T1000 (cell line): Measurements from ENCODE around the gene LAMP1.
"Not testable (repeated sequence)": the region's sequence is repeated elsewhere in the genome, so short reads cannot be mapped to it uniquely, and the experiment has no call there.

Experiments used
- DNase-seq: peaks from one replicate; lab custom pipeline; 2025; ENCODE audit warnings: mixed read lengths; lab: John Stamatoyannopoulos, UW

LAMP1 gene, protein sequence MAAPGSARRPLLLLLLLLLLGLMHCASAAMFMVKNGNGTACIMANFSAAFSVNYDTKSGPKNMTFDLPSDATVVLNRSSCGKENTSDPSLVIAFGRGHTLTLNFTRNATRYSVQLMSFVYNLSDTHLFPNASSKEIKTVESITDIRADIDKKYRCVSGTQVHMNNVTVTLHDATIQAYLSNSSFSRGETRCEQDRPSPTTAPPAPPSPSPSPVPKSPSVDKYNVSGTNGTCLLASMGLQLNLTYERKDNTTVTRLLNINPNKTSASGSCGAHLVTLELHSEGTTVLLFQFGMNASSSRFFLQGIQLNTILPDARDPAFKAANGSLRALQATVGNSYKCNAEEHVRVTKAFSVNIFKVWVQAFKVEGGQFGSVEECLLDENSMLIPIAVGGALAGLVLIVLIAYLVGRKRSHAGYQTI

DNA sequence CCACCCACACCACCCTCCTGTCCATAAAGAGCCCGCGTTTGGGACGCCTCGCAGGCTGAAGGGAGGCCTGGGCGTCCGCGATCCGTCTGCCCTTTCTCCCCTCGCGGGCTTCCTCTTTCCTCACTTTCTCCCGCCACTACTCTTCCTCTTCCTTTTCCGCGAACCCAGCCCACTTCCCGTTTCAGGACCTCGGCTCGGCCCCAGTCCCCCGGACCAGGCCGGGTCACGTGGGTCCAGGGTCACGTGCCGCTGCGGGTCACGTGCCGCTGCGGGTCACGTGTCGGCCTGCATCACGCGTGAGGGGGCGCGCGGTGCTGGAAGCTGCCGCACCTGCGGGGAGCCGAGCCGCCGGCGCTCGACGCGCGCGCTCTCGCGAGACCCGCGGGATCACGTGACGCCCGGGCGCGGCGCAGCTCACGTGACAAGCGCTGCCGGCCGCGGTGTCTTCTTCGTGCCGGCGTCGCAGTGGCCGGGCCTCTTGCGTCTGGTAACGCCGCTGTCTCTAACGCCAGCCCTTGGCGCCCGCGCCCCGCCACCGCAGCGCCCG is at the start of gene LAMP1:
TSS of gene LAMP1 (plus strand) at position 417 of the 547 bp plus-strand sequence. CDS start 196 bp downstream, outside the sequence.
- DNase-seq, result peak; percentile 100

DNA sequence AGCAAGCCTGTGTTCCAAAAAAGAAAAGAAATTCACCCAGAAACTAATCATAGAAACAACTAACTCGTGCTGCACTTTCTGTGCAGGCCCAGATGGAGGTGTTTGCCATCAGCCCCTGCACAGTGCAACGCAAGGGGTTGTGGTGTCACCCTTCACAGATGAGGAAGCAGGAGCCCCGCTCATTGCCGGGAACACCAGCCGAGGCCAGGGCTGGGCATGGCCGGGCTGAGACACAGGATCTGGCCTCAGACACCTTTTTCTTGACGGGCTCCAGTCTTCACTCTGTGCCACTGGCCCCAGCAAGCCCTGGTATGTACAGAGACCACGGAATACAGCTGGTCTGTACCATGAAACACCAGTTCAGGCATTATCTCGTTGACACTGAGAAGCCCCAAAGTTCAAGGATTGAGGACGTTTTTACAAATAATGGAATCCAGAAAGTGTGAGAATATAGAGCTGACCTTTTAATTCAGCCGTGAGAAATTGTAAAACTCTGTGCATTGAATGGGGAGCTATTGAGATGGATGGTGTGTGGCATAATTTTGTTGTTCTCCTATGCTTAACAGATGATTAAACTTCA is 44.4 kb upstream of the LAMP1 start:
- no peak for DNase-seq

DNA sequence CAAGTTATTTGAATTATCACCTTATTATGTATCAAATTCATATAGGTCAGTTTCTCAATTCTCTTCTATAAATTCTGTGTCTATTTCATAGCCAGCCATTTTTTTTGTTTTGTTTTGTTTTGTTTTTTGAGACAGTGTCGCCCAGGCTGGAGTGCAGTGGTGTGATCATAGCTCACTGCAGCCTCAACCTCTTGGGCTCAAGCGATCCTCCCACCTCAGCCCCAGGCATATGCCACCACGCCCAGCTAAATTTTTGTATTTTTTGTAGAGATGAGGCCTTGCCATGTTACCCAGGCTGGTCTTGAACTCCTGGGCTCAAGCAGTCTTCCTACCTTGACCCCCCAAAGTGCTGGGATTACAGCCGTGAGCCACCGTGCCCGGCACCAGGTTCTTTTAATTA is 39.1 kb upstream of the LAMP1 start:
- not testable (repeated sequence) for DNase-seq

GRCh38 chr13:113258321-113259054 is 38.6 kb upstream of the LAMP1 start:
- no peak for DNase-seq

GRCh38 chr13:113260996-113261395 is 36.0 kb upstream of the LAMP1 start:
- no peak for DNase-seq

- DNase-seq, result not testable (repeated sequence)
Observed at GRCh38 chr13:113263016-113263415, 34.0 kb upstream of the LAMP1 start.

DNA sequence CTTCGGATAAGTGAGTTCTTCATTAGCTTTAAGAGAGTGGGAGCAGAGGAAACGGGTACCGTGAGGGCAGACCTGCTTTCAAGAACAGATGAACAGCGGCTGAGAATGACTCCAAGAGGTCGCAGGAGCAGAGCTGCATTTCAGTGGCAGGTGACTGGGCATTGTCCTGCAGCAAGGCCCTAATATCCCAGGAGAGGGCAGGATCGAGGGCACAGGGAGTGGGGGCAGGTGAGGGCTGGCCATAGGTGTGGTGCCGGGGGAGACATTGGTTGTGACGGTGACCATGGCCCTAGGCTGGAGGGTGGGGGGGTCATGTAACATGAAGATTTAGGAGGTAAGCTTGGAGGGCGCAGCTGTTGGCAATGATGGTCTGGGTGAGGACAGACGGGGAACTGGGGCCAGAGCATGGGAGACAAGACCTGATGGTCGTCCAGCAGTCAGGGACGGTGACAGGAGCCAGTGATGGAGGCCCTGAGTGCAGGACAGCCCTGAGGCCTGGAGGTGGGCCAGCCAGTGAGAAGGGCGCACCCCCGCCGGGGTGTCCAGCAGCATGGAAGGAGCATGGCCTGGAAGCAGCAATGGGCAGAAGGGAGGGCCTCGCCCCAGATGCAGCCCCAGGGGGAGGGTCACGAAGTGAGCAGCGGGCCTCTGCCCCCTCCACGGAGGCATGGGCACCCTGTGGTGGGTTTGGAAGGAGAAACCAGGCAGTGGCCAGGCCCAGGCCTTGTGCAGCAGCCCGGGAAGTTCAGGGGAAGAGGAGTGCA is 29.2 kb upstream of the LAMP1 start:
- DNase-seq, result no peak

DNA sequence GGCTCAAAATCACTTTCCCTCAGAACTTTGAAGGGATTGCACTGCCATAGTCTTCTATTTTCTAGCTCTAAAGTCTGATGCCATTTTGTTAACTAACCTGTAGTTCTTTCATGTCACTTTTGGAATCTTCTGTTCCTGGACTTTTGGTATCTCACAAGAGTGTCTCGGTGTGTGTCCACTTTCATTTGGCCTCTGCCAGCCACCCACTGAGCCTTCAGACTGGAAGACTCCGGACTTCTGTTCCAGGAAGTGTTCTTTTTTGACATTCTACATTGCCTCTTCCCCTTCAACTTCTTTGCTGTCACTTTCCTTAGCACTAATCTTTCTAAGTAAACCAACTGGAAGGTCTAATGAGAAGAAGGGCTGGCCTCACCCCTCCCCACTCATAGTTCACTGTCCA is 25.0 kb upstream of the LAMP1 start:
- DNase-seq, result no peak

DNA sequence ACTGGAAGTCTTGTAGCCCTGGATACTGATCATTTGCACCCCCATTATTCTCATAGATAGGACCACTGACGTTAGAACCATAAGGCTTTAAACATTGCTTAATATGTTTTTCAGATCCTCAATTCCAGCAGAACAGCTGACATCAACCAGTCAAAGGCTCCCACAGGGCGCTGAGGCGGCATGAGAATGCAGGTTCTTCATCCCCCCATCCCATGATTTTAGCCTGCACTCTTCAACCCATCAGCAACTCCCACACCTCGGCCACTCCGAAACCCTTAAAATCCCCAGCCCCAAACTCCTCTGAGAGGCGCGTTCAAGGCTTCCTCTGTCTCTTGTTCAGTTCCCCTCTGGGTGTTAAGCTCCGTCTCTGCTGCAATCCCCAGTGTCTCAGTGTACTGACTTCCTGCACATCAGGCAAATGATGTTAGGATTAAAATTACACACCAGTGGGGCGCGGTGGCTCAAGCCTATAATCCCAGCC is 24.3 kb upstream of the LAMP1 start:
- DNase-seq, result no peak

GRCh38 chr13:113273321-113273720 is 23.7 kb upstream of the LAMP1 start:
- no peak for DNase-seq

DNA sequence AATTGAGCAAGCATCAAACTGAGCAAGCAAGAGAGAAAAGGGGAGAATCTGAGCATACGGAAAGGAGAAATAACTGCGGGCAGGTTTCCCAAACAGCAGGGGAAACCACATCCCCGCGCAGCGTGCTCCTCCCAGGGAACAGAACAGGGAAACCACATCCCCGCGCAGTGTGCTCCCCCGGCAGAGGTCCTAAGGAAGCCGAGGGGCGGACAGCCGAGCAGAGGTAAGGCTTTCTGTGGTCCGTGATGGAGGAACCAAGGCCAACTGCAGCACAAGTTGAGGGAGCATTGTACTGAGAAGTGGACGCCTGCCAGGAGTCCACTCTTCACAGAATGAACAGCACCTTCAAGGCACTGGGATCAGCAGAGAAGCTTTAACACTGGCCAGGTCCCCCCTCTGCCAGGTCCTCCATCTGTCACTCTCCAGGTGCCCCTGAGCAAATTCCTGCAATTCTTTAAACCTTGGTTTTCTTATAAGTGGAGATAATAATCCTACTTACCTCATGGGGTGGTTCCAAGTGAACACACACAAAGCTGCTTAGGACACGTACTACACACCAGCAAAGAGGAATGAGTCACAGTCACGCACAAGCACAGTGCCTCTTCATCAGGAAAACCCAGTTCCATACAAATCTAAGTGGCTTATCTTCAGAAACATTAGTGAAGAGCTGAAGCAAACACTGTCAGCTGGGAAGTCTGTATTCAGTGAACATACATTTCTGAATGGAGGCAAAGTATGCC is 23.0 kb upstream of the LAMP1 start:
- no peak for DNase-seq

DNA sequence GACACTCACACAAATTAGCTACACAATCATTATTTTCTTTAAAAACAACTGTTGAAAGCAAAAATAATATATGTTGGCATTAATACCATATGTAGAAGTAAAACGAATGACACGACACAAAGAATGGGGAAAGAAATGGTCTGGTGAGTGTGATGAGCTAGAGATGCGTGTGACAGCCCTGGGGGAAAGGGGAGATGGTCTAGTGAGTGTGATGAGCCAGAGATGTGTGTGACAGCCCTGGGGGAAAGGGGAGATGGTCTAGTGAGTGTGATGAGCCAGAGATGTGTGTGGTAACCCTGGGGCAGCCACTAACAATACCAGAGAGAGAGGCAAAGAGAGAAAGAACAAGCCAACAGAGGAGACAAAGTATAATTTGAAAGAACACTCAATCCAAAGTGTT is 22.3 kb upstream of the LAMP1 start:
- no peak for DNase-seq

GRCh38 chr13:113275387-113275786 is 21.7 kb upstream of the LAMP1 start:
- peak; percentile 38 for DNase-seq

- no peak for DNase-seq
Observed at GRCh38 chr13:113280126-113280525, 16.9 kb upstream of the LAMP1 start.

GRCh38 chr13:113283904-113284303 is 13.1 kb upstream of the LAMP1 start:
- DNase-seq, result no peak

GRCh38 chr13:113288880-113289279 is 8.2 kb upstream of the LAMP1 start:
- DNase-seq, result no peak

GRCh38 chr13:113291129-113291528 is 5.9 kb upstream of the LAMP1 start:
- DNase-seq, result no peak

DNA sequence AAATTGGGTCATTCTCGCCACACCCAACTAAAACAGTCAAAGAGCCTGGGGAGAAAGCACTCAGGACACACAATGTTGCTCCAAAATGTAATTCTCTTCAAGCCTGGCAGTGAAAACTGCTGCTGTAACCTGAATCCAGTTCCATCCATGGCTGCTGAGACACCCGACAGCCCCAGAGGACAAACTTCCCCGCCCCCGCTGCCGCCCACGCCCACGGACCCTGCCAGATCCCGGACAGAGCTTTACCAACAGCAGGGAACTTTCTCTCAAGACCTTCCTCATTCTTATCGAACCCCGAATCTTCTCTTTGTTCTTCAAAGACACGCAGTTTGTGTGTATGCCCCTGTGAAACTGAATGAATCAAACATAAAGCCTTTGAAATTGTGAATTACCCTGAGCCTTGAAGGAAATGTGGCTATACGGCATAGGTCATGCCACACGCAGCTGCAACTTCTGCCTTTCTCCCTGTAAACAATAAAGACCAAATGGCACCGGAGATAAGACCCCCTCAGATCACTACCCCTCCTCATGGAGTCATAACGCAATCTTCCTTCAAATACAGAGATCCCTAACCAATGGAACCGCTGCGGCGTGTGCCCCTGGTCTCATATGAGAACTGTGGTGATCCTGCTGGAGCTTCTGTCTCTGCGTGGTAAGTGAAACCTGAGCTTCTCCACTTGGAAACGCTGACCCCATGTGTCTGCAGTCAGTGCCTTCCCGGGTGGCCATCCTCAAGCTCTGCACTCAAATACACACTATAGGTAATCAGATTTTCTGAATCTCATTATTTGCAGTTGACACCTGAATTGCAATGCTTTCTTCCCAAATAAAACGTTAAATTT is 4.8 kb upstream of the LAMP1 start:
- no peak for DNase-seq

DNA sequence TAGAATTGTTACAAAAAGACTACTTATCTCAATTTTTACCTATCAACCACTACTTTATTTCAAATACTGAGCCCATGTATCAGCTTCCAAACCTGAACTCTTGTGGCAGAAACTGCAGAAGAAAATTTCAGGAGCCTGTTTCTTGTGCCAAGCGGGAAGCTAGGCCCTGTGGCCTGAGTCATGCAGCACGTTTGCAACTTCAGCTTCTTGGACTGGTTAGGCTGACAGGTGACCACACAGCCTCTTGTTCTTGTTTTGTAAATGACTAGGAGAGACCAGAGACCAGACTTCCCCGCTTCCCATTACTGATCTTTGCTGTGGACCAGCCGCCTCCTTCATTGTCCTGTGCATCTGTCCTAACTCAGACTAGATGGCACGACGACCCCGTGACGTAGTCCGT is 3.4 kb upstream of the LAMP1 start:
- DNase-seq, result no peak

DNA sequence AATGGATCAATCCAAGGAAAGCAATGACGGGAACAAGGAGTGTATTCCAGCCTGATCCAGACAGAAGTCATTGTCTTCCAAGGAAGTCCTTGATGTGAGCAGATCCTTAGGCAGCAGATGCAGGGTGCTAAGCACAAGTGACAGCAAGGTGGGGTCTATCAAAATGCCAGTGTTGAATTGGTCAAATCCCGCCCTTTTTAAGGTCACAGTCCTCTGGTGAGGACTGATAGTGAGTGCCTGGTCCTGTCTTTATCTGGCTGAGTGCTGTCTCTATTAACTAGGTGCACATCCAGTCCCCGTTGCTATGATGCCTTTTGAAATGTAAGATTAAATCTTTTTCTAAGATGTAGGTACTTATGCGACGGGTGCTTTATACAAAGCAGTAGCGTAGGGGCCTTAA is 1.3 kb upstream of the LAMP1 start:
- DNase-seq, result no peak
